Measurements from ENCODE around the gene KDM4E.
"Not testable (repeated sequence)": the region's sequence is repeated elsewhere in the genome, so short reads cannot be mapped to it uniquely, and the experiment has no call there.

The KDM4E gene

DNA sequence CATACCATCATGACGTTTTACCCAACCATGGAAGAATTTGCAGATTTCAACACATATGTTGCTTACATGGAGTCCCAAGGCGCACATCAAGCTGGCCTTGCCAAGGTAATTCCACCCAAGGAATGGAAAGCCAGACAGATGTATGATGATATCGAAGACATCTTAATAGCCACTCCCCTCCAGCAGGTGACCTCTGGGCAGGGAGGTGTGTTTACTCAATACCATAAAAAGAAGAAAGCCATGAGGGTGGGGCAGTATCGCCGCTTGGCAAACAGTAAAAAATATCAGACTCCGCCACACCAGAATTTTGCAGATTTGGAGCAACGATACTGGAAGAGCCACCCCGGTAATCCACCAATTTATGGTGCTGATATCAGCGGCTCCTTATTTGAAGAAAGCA, 536 bp downstream of the KDM4E start:
- ATAC-seq (replicated peaks; ENCODE audit: extremely low read depth, poor library complexity, severe bottlenecking); H3K4me3 Mint-ChIP-seq; H3K4me1 Mint-ChIP-seq; H3K27me3 Mint-ChIP-seq; H3K36me3 Mint-ChIP-seq (ENCODE audit: insufficient read depth); DNase-seq (ENCODE audit: low spot score in 2 of 2); H3K27ac Mint-ChIP-seq (ENCODE audit: low read depth); H3K9me3 Mint-ChIP-seq: not testable (repeated sequence)

- DNase-seq (ENCODE audit: low spot score in 2 of 2) (no peak), ATAC-seq (replicated peaks; ENCODE audit: extremely low read depth, poor library complexity, severe bottlenecking) (no peak)
- no peaks in the 10 kb centered on the region for H3K36me3 Mint-ChIP-seq (ENCODE audit: insufficient read depth)
- no peak overlapping the region for H3K4me3 Mint-ChIP-seq
- peaks cover 19% of the 10 kb centered on the region for H3K27me3 Mint-ChIP-seq
- no peak overlapping the region for H3K27ac Mint-ChIP-seq (ENCODE audit: low read depth)
- no peaks in the 10 kb centered on the region for H3K4me1 Mint-ChIP-seq
- no peaks in the 10 kb centered on the region for H3K9me3 Mint-ChIP-seq
These were observed 3.3 kb downstream of the KDM4E start for GRCh38 chr11:95028357-95028756.

DNA sequence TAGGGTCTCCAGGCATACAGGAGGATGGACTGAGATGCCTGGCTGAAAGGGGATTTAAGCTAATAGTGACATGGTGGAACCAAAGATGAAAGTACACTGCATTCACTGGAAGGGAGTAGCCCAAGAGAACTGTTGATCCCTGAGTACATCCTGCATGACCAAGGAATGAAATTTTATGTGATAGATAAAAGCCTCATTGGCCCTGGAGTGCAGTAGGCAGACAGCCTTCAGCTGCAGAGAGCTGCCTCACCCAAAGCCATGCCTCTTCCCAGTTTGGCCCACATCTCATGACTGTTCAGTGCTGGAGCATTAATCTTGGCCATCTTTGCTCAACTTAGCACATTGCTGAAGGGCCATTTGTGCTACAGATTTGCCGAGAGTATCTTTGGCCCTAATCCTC, 8.0 kb downstream of the KDM4E start:
- Mint-ChIP-seq H3K27me3 (peaks cover 41% of the 10 kb centered on the region), H3K9me3 (no peaks in the 10 kb centered on the region), H3K4me3 (no peak overlapping the region), H3K36me3 (ENCODE audit: insufficient read depth) (no peaks in the 10 kb centered on the region), H3K27ac (ENCODE audit: low read depth) (no peak overlapping the region), H3K4me1 (no peaks in the 10 kb centered on the region)
- DNase-seq (ENCODE audit: low spot score in 2 of 2) = no peak
- ATAC-seq (replicated peaks; ENCODE audit: extremely low read depth, poor library complexity, severe bottlenecking) = no peak

DNA sequence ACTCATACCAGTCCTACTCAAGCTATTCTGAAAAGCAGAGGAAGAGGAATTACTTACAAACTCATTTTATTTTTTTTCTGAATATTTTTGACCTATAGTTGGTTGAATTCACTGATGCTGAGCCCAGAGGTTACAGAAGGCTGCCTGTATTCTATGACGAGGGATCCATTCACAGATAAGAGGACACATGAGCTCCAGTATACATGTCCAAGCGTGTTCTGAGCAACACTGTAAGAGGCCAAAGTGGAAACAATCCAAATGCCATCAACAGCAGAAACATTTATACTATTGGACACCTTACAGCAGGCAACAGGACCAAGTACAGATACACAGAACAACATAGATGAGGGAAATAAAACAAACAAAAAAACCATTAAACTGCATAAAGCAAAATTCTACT, 10.3 kb downstream of the KDM4E start:
- Mint-ChIP-seq H3K27ac (ENCODE audit: low read depth) (no peak overlapping the region), H3K4me3 (no peak overlapping the region), H3K9me3 (no peaks in the 10 kb centered on the region), H3K36me3 (ENCODE audit: insufficient read depth) (peaks cover 2% of the 10 kb centered on the region), H3K4me1 (no peaks in the 10 kb centered on the region), H3K27me3 (peaks cover 59% of the 10 kb centered on the region)
- ATAC-seq (replicated peaks; ENCODE audit: extremely low read depth, poor library complexity, severe bottlenecking) = no peak
- no peak for DNase-seq (ENCODE audit: low spot score in 2 of 2)

DNA sequence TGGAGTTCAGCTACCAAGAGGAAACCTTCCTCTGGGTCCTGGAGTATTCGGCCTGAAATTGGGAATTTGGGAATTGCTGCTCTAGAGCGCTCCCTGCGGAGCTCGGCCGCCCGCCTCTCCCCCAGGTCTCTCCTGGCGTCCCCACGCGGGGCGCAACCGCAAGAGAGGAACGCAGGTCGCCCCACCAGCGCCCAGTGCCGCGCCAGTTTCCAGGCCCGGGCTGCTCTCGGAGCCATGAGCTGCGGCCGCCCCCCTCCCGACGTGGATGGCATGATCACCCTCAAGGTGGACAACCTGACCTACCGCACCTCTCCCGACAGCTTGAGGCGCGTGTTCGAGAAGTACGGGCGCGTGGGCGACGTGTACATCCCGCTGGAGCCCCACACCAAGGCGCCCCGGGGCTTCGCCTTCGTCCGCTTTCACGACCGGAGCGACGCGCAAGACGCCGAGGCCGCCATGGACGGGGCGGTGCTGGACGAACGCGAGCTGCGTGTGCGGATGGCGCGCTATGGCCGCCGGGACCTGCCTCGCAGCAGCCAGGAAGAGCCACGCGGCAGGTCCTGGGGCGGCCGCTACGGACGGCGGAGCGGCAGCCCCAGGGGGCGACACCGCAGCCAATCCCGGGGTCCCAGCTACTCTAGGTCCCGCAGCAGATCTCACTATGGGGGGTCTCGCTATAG, 12.4 kb downstream of the KDM4E start:
- DNase-seq (ENCODE audit: low spot score in 2 of 2); H3K36me3 Mint-ChIP-seq (ENCODE audit: insufficient read depth): not testable (repeated sequence)

GRCh38 chr11:95042239-95042638, 17.2 kb downstream of the KDM4E start:
- Mint-ChIP-seq H3K27ac (ENCODE audit: low read depth) (no peak overlapping the region), H3K9me3 (no peaks in the 10 kb centered on the region), H3K4me3 (no peak overlapping the region), H3K4me1 (no peaks in the 10 kb centered on the region), H3K36me3 (ENCODE audit: insufficient read depth) (peaks cover 3% of the 10 kb centered on the region), H3K27me3 (peaks cover 83% of the 10 kb centered on the region)
- ATAC-seq (replicated peaks; ENCODE audit: extremely low read depth, poor library complexity, severe bottlenecking) (no peak), DNase-seq (ENCODE audit: low spot score in 2 of 2) (no peak)

More for the DNA sequence above, 12.4 kb downstream of the KDM4E start:
- not testable (repeated sequence) for H3K27ac Mint-ChIP-seq (ENCODE audit: low read depth); H3K4me3 Mint-ChIP-seq; H3K4me1 Mint-ChIP-seq; H3K9me3 Mint-ChIP-seq
- ATAC-seq (replicated peaks; ENCODE audit: extremely low read depth, poor library complexity, severe bottlenecking) = peak; percentile 28
- peaks cover 68% of the 10 kb centered on the region for H3K27me3 Mint-ChIP-seq

- Mint-ChIP-seq H3K27me3 (peaks cover 81% of the 10 kb centered on the region), H3K4me1 (no peaks in the 10 kb centered on the region), H3K9me3 (no peaks in the 10 kb centered on the region), H3K27ac (ENCODE audit: low read depth) (no peak overlapping the region), H3K36me3 (ENCODE audit: insufficient read depth) (peaks cover 3% of the 10 kb centered on the region), H3K4me3 (no peak overlapping the region)
- DNase-seq (ENCODE audit: low spot score in 2 of 2) = no peak
- no peak for ATAC-seq (replicated peaks; ENCODE audit: extremely low read depth, poor library complexity, severe bottlenecking)
These were observed 17.8 kb downstream of the KDM4E start for GRCh38 chr11:95042906-95043305.

- Mint-ChIP-seq H3K27me3 (peaks cover 81% of the 10 kb centered on the region), H3K27ac (ENCODE audit: low read depth) (no peak overlapping the region), H3K9me3 (no peaks in the 10 kb centered on the region), H3K36me3 (ENCODE audit: insufficient read depth) (peaks cover 2% of the 10 kb centered on the region), H3K4me3 (no peak overlapping the region), H3K4me1 (no peaks in the 10 kb centered on the region)
- ATAC-seq (replicated peaks; ENCODE audit: extremely low read depth, poor library complexity, severe bottlenecking) = no peak
- no peak for DNase-seq (ENCODE audit: low spot score in 2 of 2)
These were observed 19.0 kb downstream of the KDM4E start for GRCh38 chr11:95044010-95044409.

DNA sequence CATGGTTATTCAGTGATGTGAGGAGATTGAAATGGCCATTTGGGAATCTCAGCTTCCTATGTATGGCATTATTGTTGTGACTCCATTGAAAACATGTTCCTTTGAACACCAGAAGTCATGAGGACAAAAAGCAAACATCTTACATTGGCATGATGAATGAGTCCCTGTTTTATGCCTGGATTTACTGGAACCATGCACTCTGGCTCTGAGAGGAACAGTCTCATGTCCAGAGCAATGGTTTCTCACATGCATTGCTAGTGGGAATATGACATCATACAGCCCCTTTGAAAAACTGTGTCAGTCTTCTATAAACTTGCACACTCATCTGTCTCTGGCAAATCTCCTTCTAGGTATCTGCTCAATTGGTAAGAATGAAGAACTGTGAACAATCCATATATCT, 20.8 kb downstream of the KDM4E start:
- peaks cover 69% of the 10 kb centered on the region for H3K27me3 Mint-ChIP-seq
- no peak overlapping the region for H3K4me3 Mint-ChIP-seq
- no peak for ATAC-seq (replicated peaks; ENCODE audit: extremely low read depth, poor library complexity, severe bottlenecking)
- H3K4me1 Mint-ChIP-seq = no peaks in the 10 kb centered on the region
- H3K27ac Mint-ChIP-seq (ENCODE audit: low read depth) = no peak overlapping the region
- peaks cover 2% of the 10 kb centered on the region for H3K36me3 Mint-ChIP-seq (ENCODE audit: insufficient read depth)
- no peak for DNase-seq (ENCODE audit: low spot score in 2 of 2)
- H3K9me3 Mint-ChIP-seq = no peaks in the 10 kb centered on the region

DNA sequence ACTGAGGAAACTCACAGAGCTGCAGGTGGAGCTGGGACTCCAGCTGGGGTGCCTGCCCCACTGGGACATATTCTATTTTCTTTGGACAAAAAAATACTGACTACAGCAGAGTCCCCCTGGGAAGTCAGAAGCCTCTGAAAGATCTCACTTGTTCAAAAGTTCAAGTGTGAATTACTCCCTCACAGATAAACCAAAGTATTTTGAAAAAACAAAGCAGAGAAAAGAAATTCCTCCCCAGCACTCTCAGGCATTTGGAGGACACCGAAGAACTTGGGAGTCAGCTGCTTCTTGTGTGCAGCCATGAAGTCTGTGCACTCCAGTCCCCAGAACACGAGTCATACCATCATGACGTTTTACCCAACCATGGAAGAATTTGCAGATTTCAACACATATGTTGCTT, 24.1 kb downstream of the KDM4E start, which contains the start of gene KDM4F:
TSS of gene KDM4F (plus strand) at position 301 of the 400 bp plus-strand sequence.
- peaks cover 71% of the 10 kb centered on the region for H3K27me3 Mint-ChIP-seq
- not testable (repeated sequence) for H3K36me3 Mint-ChIP-seq (ENCODE audit: insufficient read depth); ATAC-seq (replicated peaks; ENCODE audit: extremely low read depth, poor library complexity, severe bottlenecking); DNase-seq (ENCODE audit: low spot score in 2 of 2); H3K4me1 Mint-ChIP-seq; H3K9me3 Mint-ChIP-seq; H3K4me3 Mint-ChIP-seq; H3K27ac Mint-ChIP-seq (ENCODE audit: low read depth)

DNA sequence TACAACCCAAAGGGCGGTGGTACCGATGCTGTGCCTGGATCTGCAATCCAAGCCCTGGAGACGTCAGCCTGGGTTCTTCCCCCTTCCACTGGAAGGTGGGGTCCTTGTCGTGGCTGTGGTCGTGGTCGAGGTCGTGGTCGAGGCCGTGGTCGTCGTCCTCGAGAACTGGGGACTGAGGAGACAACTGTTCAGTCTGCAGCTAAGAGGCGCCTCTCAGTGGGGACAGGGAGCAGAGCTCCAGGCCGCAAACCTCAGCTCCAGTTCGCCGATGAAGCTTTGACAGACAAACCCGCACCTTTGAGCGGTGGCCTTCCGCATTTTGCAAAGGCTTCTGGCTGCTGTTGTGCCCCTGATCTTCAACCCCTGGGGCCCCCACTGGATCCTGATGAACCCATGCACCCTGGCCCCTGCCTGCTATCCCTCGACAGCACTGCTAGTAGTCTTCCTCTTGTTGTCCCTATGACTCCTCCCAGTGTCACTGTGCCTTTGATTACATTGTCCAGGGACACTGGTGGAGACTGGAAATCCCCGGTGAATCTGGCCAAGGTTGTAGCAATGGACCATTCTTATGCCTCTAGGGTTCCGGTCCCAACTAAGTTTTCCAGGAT, 25.6 kb downstream of the KDM4E start:
- Mint-ChIP-seq H3K4me3 (no peak overlapping the region), H3K36me3 (ENCODE audit: insufficient read depth) (no peaks in the 10 kb centered on the region), H3K27ac (ENCODE audit: low read depth) (no peak overlapping the region), H3K4me1 (no peaks in the 10 kb centered on the region), H3K9me3 (no peaks in the 10 kb centered on the region), H3K27me3 (peaks cover 70% of the 10 kb centered on the region)
- no peak for DNase-seq (ENCODE audit: low spot score in 2 of 2)
- no peak for ATAC-seq (replicated peaks; ENCODE audit: extremely low read depth, poor library complexity, severe bottlenecking)

DNA sequence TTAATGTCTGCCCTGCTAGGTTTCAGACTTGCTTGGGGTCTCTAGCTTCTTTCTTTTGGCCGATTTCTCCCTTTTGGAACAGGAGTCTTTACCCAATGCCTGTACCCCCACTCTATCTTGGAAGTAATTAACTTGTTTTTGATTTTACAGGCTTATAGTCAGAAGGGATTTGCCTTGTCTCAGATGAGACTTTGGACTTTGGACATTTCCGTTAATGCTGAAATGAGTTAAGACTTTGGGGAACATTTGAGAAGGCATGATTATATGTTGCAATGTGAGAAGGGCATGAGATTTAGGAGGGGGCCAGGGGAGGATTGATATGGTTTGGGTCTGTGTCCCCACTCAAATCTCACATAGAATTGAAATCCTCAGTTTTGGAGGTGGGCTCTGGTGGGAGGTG, 29.3 kb downstream of the KDM4E start:
- Mint-ChIP-seq H3K4me1 (no peaks in the 10 kb centered on the region), H3K4me3 (no peak overlapping the region), H3K9me3 (no peaks in the 10 kb centered on the region), H3K27me3 (peaks cover 60% of the 10 kb centered on the region), H3K27ac (ENCODE audit: low read depth) (no peak overlapping the region), H3K36me3 (ENCODE audit: insufficient read depth) (no peaks in the 10 kb centered on the region)
- no peak for ATAC-seq (replicated peaks; ENCODE audit: extremely low read depth, poor library complexity, severe bottlenecking)
- no peak for DNase-seq (ENCODE audit: low spot score in 2 of 2)

- no peak for ATAC-seq (replicated peaks; ENCODE audit: extremely low read depth, poor library complexity, severe bottlenecking)
- peaks cover 71% of the 10 kb centered on the region for H3K27me3 Mint-ChIP-seq
These were observed 30.3 kb downstream of the KDM4E start for GRCh38 chr11:95055283-95055897.

More at GRCh38 chr11:95055283-95055897, 30.3 kb downstream of the KDM4E start:
- no peaks in the 10 kb centered on the region for H3K9me3 Mint-ChIP-seq
- no peaks in the 10 kb centered on the region for H3K36me3 Mint-ChIP-seq (ENCODE audit: insufficient read depth)
- H3K27ac Mint-ChIP-seq (ENCODE audit: low read depth) = no peak overlapping the region
- H3K4me1 Mint-ChIP-seq = no peaks in the 10 kb centered on the region
- no peak overlapping the region for H3K4me3 Mint-ChIP-seq
- DNase-seq (ENCODE audit: low spot score in 2 of 2) = no peak
